Astrocyte (in vitro differentiated cells and primary cell): ENCODE data around the gene SCNN1G.

Source experiments
- EZH2 ChIP-seq: IDR thresholded peaks from 2 replicates; pipeline ENCODE4 v1.6.1; 2012; ENCODE audit warnings: mild to moderate bottlenecking, low read length, inconsistent platforms; ENCODE audit not compliant: insufficient read depth
- TF ChIP-seq, protein P1 (sequence below): IDR thresholded peaks from 2 replicates; pipeline ENCODE4 v1.5.1; 2011; ENCODE audit warnings: low read depth, mild to moderate bottlenecking, inconsistent platforms, low read length, moderate library complexity; ENCODE audit not compliant: insufficient read depth

DNA sequence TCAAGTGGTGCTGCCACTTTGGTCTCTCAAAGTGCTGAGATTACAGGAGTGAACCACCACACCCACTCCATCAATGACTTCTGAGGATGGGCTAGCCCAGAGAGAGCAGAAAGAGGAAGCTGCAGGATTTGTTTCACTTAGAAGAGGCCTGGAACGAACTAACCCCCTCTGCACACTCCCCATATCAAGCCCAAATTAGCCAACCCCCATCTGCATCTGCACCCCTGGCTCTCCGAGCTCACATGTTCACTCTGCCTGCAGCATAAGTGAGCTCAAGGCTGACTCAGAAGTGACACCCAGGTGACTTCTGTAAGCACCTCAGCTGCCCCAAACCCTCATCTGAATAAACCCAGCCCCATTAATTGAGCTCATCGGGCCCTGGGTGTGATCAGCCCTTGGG lies 4.8 kb downstream of the SCNN1G start:
- no peak for TF ChIP-seq EZH2
- TF ChIP-seq, protein P1, sequence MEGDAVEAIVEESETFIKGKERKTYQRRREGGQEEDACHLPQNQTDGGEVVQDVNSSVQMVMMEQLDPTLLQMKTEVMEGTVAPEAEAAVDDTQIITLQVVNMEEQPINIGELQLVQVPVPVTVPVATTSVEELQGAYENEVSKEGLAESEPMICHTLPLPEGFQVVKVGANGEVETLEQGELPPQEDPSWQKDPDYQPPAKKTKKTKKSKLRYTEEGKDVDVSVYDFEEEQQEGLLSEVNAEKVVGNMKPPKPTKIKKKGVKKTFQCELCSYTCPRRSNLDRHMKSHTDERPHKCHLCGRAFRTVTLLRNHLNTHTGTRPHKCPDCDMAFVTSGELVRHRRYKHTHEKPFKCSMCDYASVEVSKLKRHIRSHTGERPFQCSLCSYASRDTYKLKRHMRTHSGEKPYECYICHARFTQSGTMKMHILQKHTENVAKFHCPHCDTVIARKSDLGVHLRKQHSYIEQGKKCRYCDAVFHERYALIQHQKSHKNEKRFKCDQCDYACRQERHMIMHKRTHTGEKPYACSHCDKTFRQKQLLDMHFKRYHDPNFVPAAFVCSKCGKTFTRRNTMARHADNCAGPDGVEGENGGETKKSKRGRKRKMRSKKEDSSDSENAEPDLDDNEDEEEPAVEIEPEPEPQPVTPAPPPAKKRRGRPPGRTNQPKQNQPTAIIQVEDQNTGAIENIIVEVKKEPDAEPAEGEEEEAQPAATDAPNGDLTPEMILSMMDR = no peak
